Type B pancreatic cell (in vitro differentiated cells): ENCODE data around the gene SEMA5A. TPM values are rescaled to one million over a fixed set of nuclear protein-coding genes. Genes with fewer than 3 reads are reported as not detected.

Experiments
- DNase-seq: peaks from one replicate; pipeline ENCODE4 v3.0.0; 2021; ENCODE audit warnings: mixed read lengths; ENCODE audit not compliant: unreplicated experiment; ENCODE audit errors: extremely low spot score
- H3K27ac Mint-ChIP-seq: 2 replicates; pipeline ENCODE4 v1.8.0; 2021; ENCODE audit warnings: mild to moderate bottlenecking, mixed read lengths
- H3K27me3 Mint-ChIP-seq: 2 replicates; pipeline ENCODE4 v1.8.0; 2021; ENCODE audit warnings: mixed read lengths
- H3K36me3 Mint-ChIP-seq: 2 replicates; pipeline ENCODE4 v1.8.0; 2021; ENCODE audit warnings: mixed read lengths
- H3K4me1 Mint-ChIP-seq: one replicate; pipeline ENCODE4 v1.8.0; 2021; ENCODE audit warnings: mixed read lengths; ENCODE audit not compliant: unreplicated experiment
- H3K4me3 Mint-ChIP-seq: 2 replicates; pipeline ENCODE4 v1.8.0; 2021; ENCODE audit warnings: mild to moderate bottlenecking, mixed read lengths
- H3K9me3 Mint-ChIP-seq: 2 replicates; pipeline ENCODE4 v1.8.0; 2021; ENCODE audit warnings: mixed read lengths
- CTCF ChIP-seq: fragments of 200-600 bp; sonication (generic); conservative IDR thresholded peaks from 2 replicates; pipeline ENCODE4 v1.5.0; 2021; ENCODE audit warnings: antibody characterized with exemption, mild to moderate bottlenecking
- total RNA-seq: library from RNA; stranded (reverse); gene quantifications from 2 replicates; pipeline ENCODE4 v1.2.1, GENCODE V29; 2021; ENCODE audit warnings: low replicate concordance

Gene SEMA5A
- total RNA-seq, 1 donor from 2014 or later, result 92.9 TPM

DNA sequence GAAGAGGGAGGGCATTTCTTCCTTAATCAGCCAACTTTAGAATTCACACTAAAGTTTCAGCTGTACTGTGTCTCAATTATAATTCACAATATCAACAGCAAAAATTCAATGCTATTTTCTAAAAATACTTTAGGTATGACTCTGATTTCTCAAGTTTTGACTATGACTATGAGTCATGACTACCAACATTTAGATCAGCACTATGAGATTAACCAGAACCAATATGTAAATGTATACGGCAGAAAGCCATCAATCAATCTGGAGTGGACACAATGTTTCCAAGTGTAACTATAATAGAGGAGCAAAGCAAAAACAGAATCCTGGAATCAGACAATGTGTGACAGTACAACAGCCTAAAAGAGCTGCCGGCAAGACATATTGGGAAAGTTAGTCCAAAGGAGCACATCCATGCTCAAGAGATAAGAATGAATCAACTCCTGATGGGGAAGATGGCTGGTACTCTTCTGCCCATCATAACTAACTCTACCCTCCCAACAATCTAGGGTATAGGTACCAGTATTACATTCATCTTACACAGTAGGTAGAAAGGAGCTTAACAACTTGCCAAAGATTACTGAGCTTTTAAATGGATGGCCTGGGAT, 294.4 kb downstream of the SEMA5A start:
- H3K4me3 Mint-ChIP-seq, result no peak overlapping the region
- peaks cover 5% of the 10 kb centered on the region for H3K9me3 Mint-ChIP-seq
- H3K36me3 Mint-ChIP-seq, result peaks cover 8% of the 10 kb centered on the region
- no peaks in the 10 kb centered on the region for H3K27me3 Mint-ChIP-seq
- no peak for TF ChIP-seq CTCF
- H3K4me1 Mint-ChIP-seq, result no peaks in the 10 kb centered on the region
- no peak overlapping the region for H3K27ac Mint-ChIP-seq
- no peak for DNase-seq

DNA sequence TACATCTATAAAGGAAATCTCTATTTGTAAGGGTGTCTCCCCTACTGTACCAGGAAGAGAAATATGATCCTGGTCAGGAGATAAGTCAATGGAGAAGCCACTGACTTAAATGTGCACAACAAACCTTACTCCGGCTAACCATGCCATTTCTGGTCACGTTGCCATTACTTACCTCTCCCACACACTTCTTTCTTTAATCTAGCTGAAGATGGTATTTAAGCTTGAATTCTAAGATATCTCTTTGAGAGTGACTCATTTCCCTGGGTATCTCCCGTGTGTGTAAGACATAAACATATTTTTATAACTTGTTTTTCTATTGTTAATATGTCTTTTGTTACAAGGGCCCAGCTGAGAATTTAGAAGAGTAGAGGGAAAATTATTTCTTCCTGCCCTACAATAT, 296.6 kb downstream of the SEMA5A start:
- H3K4me3 Mint-ChIP-seq, result no peak overlapping the region
- H3K27ac Mint-ChIP-seq, result no peak overlapping the region
- no peaks in the 10 kb centered on the region for H3K27me3 Mint-ChIP-seq
- H3K9me3 Mint-ChIP-seq, result peaks cover 5% of the 10 kb centered on the region
- DNase-seq, result no peak
- peaks cover 8% of the 10 kb centered on the region for H3K36me3 Mint-ChIP-seq
- no peak for TF ChIP-seq CTCF
- H3K4me1 Mint-ChIP-seq, result no peaks in the 10 kb centered on the region

GRCh38 chr5:9245071-9245470, 300.8 kb downstream of the SEMA5A start:
- Mint-ChIP-seq H3K27ac (no peak overlapping the region), H3K9me3 (peaks cover 5% of the 10 kb centered on the region), H3K27me3 (no peaks in the 10 kb centered on the region), H3K4me1 (no peaks in the 10 kb centered on the region), H3K36me3 (peaks cover 12% of the 10 kb centered on the region), H3K4me3 (no peak overlapping the region)
- DNase-seq, result no peak
- TF ChIP-seq CTCF, result no peak

DNA sequence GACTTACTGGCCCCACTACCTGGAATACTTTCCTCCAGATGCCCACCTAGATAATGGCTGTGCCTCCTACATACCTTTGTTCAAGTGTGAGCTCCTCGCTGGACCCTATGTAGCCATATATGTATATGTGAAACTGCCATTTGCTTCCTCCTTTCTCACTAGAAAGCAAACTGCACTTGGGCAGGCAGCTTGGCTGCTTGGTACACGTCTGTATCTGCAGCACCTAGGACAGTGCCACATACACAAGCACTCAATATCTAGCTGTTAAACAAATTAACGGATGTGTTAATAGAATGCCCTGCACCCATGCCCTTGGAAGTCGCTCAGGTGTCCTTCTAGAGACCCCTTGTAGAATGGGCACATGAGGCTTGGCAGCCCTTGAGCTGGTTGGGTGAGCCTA, 301.5 kb downstream of the SEMA5A start:
- no peak overlapping the region for H3K27ac Mint-ChIP-seq
- H3K36me3 Mint-ChIP-seq, result peaks cover 8% of the 10 kb centered on the region
- H3K9me3 Mint-ChIP-seq, result peaks cover 1% of the 10 kb centered on the region

GRCh38 chr5:9241479-9242305, 304.2 kb downstream of the SEMA5A start:
- peaks cover 11% of the 10 kb centered on the region for H3K4me1 Mint-ChIP-seq
- H3K27ac Mint-ChIP-seq, result no peak overlapping the region
- H3K27me3 Mint-ChIP-seq, result no peaks in the 10 kb centered on the region
- TF ChIP-seq CTCF, result no peak
- peaks cover 7% of the 10 kb centered on the region for H3K36me3 Mint-ChIP-seq
- no peaks in the 10 kb centered on the region for H3K9me3 Mint-ChIP-seq
- DNase-seq, result no peak
- no peak overlapping the region for H3K4me3 Mint-ChIP-seq

More for the DNA sequence above, 301.5 kb downstream of the SEMA5A start:
- Mint-ChIP-seq H3K27me3 (no peaks in the 10 kb centered on the region), H3K4me1 (peaks cover 4% of the 10 kb centered on the region), H3K4me3 (no peak overlapping the region)
- DNase-seq, result no peak
- no peak for TF ChIP-seq CTCF
